MM.1S (cell line): ENCODE data around the gene TGFA.

ENCODE experiments used
- DNase-seq: peaks from one replicate; pipeline ENCODE4 v3.0.0-alpha.2; 2015
- H2AFZ ChIP-seq: fragments of 300-600 bp; sonication (generic); 2 replicates; pipeline ENCODE4 v1.6.0; 2016; ENCODE audit warnings: antibody characterized with exemption, low read length
- H3F3A ChIP-seq: fragments of 300-600 bp; sonication (generic); 2 replicates; pipeline ENCODE4 v1.6.1; 2016; ENCODE audit warnings: mild to moderate bottlenecking, antibody characterized with exemption, low read length, moderate library complexity, mixed read lengths; ENCODE audit not compliant: insufficient read depth
- H3K27ac ChIP-seq: fragments of 300-600 bp; sonication (generic); 2 replicates; pipeline ENCODE4 v1.5.1; 2016; ENCODE audit warnings: mild to moderate bottlenecking, low read length
- H3K27me3 ChIP-seq: fragments of 300-600 bp; sonication (generic); replicated peaks from 2 replicates; pipeline ENCODE4 v1.6.0; 2016; ENCODE audit warnings: low read length; ENCODE audit not compliant: insufficient read depth
- H3K36me3 ChIP-seq: fragments of 300-600 bp; sonication (generic); replicated peaks from 2 replicates; pipeline ENCODE4 v1.6.1; 2016; ENCODE audit warnings: mild to moderate bottlenecking, low read length, mixed read lengths; ENCODE audit not compliant: insufficient read depth
- H3K4me1 ChIP-seq: fragments of 300-600 bp; sonication (generic); 2 replicates; pipeline ENCODE4 v1.6.1; 2016; ENCODE audit warnings: low read length, mixed read lengths
- H3K4me2 ChIP-seq: fragments of 300-600 bp; sonication (generic); 2 replicates; pipeline ENCODE4 v1.6.0; 2016; ENCODE audit warnings: low read depth, low read length
- H3K4me3 ChIP-seq: fragments of 300-600 bp; sonication (generic); 2 replicates; pipeline ENCODE4 v1.5.1; 2016; ENCODE audit warnings: low read length, mixed read lengths
- H3K79me2 ChIP-seq: fragments of 300-600 bp; sonication (generic); 2 replicates; pipeline ENCODE4 v1.6.1; 2016; ENCODE audit warnings: mixed run types, low read length, mixed read lengths
- H3K9ac ChIP-seq: fragments of 300-600 bp; sonication (generic); 2 replicates; pipeline ENCODE4 v1.6.1; 2016; ENCODE audit warnings: low read length, mixed read lengths
- H3K9me2 ChIP-seq: fragments of 300-600 bp; sonication (generic); replicated peaks from 2 replicates; pipeline ENCODE4 v1.6.1; 2016; ENCODE audit warnings: mild to moderate bottlenecking, low read length, mixed read lengths; ENCODE audit not compliant: insufficient read depth
- H3K9me3 ChIP-seq: fragments of 300-600 bp; sonication (generic); replicated peaks from 2 replicates; pipeline ENCODE4 v1.6.1; 2016; ENCODE audit warnings: mild to moderate bottlenecking, low read length, mixed read lengths; ENCODE audit not compliant: insufficient read depth
- H4K20me1 ChIP-seq: fragments of 300-600 bp; sonication (generic); 2 replicates; pipeline ENCODE4 v1.6.1; 2016; ENCODE audit warnings: mild to moderate bottlenecking, low read length, moderate library complexity, mixed read lengths; ENCODE audit not compliant: insufficient read depth
- EZH2 ChIP-seq: fragments of 300-600 bp; sonication (generic); optimal IDR thresholded peaks from 2 replicates; pipeline ENCODE3; 2017; ENCODE audit warnings: low read depth, mild to moderate bottlenecking, antibody characterized with exemption, low read length, mixed read lengths
- EZH2phosphoT487 ChIP-seq: fragments of 300-600 bp; sonication (generic); IDR thresholded peaks from 2 replicates; pipeline ENCODE4 v1.6.1; 2018; ENCODE audit warnings: antibody characterized with exemption, low read length
- TF ChIP-seq, protein P1 (sequence below): fragments of 300-600 bp; sonication (generic); IDR thresholded peaks from 2 replicates; pipeline ENCODE4 v1.5.1; 2016; ENCODE audit warnings: antibody characterized with exemption, low read length, mixed read lengths

The TGFA gene

DNA sequence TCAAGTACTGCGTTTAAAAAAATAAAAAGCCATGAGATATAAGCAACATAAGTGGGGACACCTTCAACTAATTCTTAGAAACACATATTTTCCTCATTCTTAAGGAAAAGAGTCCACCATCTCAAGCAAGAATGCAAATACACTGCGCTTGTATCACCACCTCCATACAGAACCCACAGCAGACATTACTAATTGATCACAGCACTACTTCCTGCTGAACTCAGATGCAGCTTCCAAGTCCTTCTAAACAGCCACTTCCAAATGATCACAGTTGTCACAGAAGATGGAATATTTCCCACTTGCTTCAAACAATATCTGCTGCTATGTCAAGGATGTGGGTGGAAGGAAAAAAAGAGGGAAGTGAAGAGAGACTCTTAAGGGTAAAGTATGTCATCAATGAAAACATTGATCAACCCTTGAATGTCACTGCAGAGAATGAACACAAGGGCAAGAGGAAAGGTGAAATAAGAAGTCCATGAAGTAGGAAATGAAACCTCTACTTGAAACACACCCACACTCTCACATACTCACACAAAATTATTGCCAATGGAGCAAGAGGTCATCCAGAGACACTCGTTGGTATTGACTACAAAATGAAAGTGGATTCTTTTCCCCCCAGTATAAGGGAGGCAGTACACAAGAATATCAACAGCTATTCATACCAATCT, 22.1 kb downstream of the TGFA start:
- peak overlapping the region; percentile 57 for H3K4me2 ChIP-seq
- H3K4me1 ChIP-seq, result peaks cover 14% of the 10 kb centered on the region
- TF ChIP-seq EZH2phosphoT487 (no peak), EZH2 (no peak)
- TF ChIP-seq, protein P1, sequence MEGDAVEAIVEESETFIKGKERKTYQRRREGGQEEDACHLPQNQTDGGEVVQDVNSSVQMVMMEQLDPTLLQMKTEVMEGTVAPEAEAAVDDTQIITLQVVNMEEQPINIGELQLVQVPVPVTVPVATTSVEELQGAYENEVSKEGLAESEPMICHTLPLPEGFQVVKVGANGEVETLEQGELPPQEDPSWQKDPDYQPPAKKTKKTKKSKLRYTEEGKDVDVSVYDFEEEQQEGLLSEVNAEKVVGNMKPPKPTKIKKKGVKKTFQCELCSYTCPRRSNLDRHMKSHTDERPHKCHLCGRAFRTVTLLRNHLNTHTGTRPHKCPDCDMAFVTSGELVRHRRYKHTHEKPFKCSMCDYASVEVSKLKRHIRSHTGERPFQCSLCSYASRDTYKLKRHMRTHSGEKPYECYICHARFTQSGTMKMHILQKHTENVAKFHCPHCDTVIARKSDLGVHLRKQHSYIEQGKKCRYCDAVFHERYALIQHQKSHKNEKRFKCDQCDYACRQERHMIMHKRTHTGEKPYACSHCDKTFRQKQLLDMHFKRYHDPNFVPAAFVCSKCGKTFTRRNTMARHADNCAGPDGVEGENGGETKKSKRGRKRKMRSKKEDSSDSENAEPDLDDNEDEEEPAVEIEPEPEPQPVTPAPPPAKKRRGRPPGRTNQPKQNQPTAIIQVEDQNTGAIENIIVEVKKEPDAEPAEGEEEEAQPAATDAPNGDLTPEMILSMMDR, result no peak
- H3K9me3 ChIP-seq, result no peaks in the 10 kb centered on the region
- H3K36me3 ChIP-seq, result no peaks in the 10 kb centered on the region
- no peaks in the 10 kb centered on the region for H4K20me1 ChIP-seq
- no peaks in the 10 kb centered on the region for H3F3A ChIP-seq
- no peak overlapping the region for H3K9ac ChIP-seq
- H3K27me3 ChIP-seq, result no peaks in the 10 kb centered on the region
- 0 out of 2 replicates have a peak overlapping the region, but pooled peaks have one; percentile 9 for H2AFZ ChIP-seq
- H3K27ac ChIP-seq, result peak overlapping the region; percentile 6; the same call in 1 of the 2 replicates
- H3K79me2 ChIP-seq, result peaks cover 54% of the 10 kb centered on the region
- no peaks in the 10 kb centered on the region for H3K9me2 ChIP-seq
- peak overlapping the region; percentile 8; the same call in 1 of the 2 replicates for H3K4me3 ChIP-seq
- DNase-seq, result peak; percentile 15

DNA sequence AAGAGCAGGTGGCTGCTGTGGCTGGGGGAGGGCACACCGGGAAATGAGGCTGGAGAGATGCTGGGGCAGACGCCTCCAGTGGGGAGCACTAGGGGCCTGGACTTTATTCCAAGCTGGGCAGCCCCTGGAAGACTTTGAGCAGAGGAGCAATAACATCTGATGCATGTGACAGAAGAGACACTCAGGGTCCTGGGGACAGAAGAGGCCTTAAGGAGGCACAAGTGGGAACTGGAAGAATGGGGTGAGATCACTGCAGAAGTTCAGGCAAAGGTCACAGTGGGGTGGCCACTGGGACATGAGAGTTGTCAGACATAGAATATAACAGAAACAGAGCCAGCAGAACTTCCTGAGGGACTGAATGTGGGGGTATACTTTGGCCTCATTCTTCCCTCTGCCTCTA, 24.0 kb downstream of the TGFA start:
- Histone ChIP-seq H3K9me3 (no peaks in the 10 kb centered on the region), H3K27ac (no peak overlapping the region), H2AFZ (no peak overlapping the region), H3K79me2 (peaks cover 55% of the 10 kb centered on the region), H3K36me3 (no peaks in the 10 kb centered on the region), H3K9ac (no peak overlapping the region), H3F3A (no peaks in the 10 kb centered on the region), H3K4me2 (no peak overlapping the region), H3K27me3 (no peaks in the 10 kb centered on the region), H3K9me2 (no peaks in the 10 kb centered on the region), H3K4me1 (peaks cover 14% of the 10 kb centered on the region), H4K20me1 (no peaks in the 10 kb centered on the region), H3K4me3 (no peak overlapping the region)
- TF ChIP-seq EZH2, result no peak
- TF ChIP-seq, protein P1, result no peak
- TF ChIP-seq EZH2phosphoT487, result no peak
- no peak for DNase-seq

DNA sequence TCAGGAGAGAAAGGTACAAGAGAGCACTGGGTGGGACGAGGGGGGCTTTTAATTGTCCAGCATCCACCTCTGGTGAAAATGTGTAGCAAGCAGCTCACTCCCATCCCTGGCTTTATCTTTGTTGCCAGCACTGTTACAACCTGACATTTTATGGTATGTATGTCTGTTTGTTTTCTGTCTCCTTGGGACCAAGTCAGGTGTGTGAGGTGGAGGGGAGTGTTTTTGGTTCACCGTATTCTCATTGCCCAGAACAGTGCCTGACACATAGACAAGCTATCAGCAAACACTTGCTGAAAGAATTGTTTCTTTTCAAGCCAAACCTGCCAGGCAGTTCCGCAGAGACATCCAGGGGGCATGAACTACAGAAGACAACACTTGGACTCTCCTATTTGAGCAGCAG, 24.7 kb downstream of the TGFA start:
- no peaks in the 10 kb centered on the region for H3K27me3 ChIP-seq
- TF ChIP-seq EZH2, result no peak
- TF ChIP-seq, protein P1, result no peak
- no peak for TF ChIP-seq EZH2phosphoT487
- peaks cover 14% of the 10 kb centered on the region for H3K4me1 ChIP-seq
- H4K20me1 ChIP-seq, result no peaks in the 10 kb centered on the region
- H3F3A ChIP-seq, result no peaks in the 10 kb centered on the region
- H3K9me2 ChIP-seq, result no peaks in the 10 kb centered on the region
- peaks cover 53% of the 10 kb centered on the region for H3K79me2 ChIP-seq
- no peaks in the 10 kb centered on the region for H3K9me3 ChIP-seq
- no peak overlapping the region for H3K4me3 ChIP-seq
- no peak overlapping the region for H3K27ac ChIP-seq
- H2AFZ ChIP-seq, result no peak overlapping the region
- no peak for DNase-seq
- no peak overlapping the region for H3K9ac ChIP-seq
- H3K4me2 ChIP-seq, result no peak overlapping the region
- H3K36me3 ChIP-seq, result no peaks in the 10 kb centered on the region
